ENCODE measurements around the gene PLEKHA7.

Gene PLEKHA7

GRCh38 chr11:16833026-16833425 is 181.2 kb downstream of the PLEKHA7 start:
- no peak for TF ChIP-seq POLR2AphosphoS5 (IDR thresholded peaks at IDR 0.05; ENCODE audit: low read depth, low read length)
- no peak for TF ChIP-seq PAX5 (IDR thresholded peaks at IDR 0.05; ENCODE audit: insufficient read depth, low read length, severe bottlenecking)
- TF ChIP-seq TAF1 (IDR thresholded peaks at IDR 0.05; ENCODE audit: low read depth, low read length), result no peak
- no peak for TF ChIP-seq POLR2A (IDR thresholded peaks at IDR 0.05; ENCODE audit: low read depth, low read length)
- no peak for TF ChIP-seq SPI1 (IDR thresholded peaks at IDR 0.05; ENCODE audit: low read depth, low read length)
- no peak for TF ChIP-seq POU2F2 (IDR thresholded peaks at IDR 0.05; ENCODE audit: low read depth, low read length)
- DNase-seq (ENCODE audit: insufficient read length, low spot score) (no peak), FAIRE-seq (no peak)

DNA sequence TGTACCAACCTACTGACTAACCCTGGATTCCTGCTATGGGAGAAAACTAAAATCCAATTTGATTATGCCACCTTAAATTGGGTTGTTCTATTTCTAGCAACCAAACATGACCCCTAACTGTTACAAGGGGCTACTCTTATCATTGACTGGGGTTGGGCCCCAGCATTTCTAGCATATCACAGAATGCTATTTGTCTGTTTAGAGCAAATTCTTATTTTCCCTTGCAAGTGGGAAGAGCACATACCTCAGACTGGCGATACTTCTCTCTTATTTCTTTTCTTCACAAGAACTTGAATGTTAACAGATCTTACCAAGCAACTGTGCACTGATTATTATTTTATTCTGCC is 182.0 kb downstream of the PLEKHA7 start:
- DNase-seq (ENCODE audit: insufficient read length, low spot score) (no peak), FAIRE-seq (no peak)

DNA sequence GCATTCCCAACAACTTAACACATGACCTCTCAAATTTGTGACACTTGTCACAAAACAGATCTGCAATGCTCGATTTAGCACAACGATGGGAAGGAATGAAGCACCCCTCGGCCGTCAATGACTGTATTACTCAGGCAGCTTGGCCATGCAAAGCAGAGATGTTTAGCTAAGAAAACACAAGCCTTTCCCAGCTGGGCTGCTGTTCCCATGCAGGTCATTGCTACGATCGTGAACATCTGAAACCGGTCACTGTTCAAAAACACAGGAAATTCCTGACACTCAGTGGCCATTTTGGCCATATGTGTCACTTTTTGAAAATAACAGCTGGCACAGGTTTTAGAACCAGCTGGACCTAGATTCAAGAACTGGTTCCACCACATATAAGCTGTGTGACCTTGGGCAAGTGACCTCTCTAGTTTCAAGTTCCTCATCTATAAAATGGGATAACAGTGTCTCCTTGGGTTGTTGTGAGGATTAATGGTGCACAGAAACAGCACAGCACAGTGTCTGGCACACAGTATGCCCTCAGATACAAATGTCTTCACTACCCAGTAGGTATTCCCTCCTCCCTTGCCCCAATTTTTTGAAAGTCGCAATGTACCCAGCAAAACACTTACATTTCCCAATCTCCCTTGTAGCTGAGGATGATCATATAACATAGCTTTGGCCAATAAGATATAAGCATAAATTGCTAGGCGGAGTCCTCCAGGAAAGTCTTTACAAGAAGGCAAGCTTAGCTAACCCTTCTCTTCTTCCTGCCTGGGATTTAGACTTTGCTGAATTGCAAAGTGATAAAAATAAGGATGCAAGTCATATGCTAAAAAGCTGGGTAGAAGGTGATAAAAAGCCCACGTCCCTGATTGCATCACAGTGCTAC is 182.7 kb downstream of the PLEKHA7 start:
- DNase-seq (ENCODE audit: insufficient read length, low spot score) (no peak), FAIRE-seq (no peak)
- TF ChIP-seq TAF1 (IDR thresholded peaks at IDR 0.05; ENCODE audit: low read depth, low read length) (no peak), POLR2AphosphoS5 (IDR thresholded peaks at IDR 0.05; ENCODE audit: low read depth, low read length) (no peak), PAX5 (IDR thresholded peaks at IDR 0.05; ENCODE audit: insufficient read depth, low read length, severe bottlenecking) (no peak), POLR2A (IDR thresholded peaks at IDR 0.05; ENCODE audit: low read depth, low read length) (no peak), SPI1 (IDR thresholded peaks at IDR 0.05; ENCODE audit: low read depth, low read length) (no peak), POU2F2 (IDR thresholded peaks at IDR 0.05; ENCODE audit: low read depth, low read length) (no peak)

More for the DNA sequence above, 182.0 kb downstream of the PLEKHA7 start:
- TF ChIP-seq POLR2AphosphoS5 (IDR thresholded peaks at IDR 0.05; ENCODE audit: low read depth, low read length), result no peak
- TF ChIP-seq POU2F2 (IDR thresholded peaks at IDR 0.05; ENCODE audit: low read depth, low read length), result no peak
- TF ChIP-seq SPI1 (IDR thresholded peaks at IDR 0.05; ENCODE audit: low read depth, low read length), result no peak
- TF ChIP-seq PAX5 (IDR thresholded peaks at IDR 0.05; ENCODE audit: insufficient read depth, low read length, severe bottlenecking), result no peak
- TF ChIP-seq POLR2A (IDR thresholded peaks at IDR 0.05; ENCODE audit: low read depth, low read length), result no peak
- no peak for TF ChIP-seq TAF1 (IDR thresholded peaks at IDR 0.05; ENCODE audit: low read depth, low read length)

DNA sequence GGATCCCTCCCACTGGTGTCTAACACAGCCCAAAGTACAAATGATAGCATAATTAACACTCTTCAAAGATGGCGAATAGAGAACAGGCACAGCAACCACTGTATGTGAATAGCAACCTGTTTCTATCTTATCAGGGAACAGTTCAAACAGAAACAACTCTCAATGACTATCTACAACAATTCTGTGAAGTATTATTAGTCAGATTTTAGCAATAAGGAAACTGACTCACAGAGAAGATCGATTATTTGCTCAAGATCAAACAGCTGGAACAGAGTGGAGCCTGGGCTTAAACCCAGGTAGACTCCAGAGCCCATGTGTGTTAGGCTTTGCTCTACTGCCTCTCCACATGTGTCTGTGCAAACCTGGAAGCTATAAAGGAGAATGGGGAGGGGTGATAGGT is 187.1 kb downstream of the PLEKHA7 start:
- FAIRE-seq (no peak), DNase-seq (ENCODE audit: insufficient read length, low spot score) (no peak)
- TF ChIP-seq TAF1 (IDR thresholded peaks at IDR 0.05; ENCODE audit: low read depth, low read length), result no peak
- no peak for TF ChIP-seq SPI1 (IDR thresholded peaks at IDR 0.05; ENCODE audit: low read depth, low read length)
- TF ChIP-seq POLR2A (IDR thresholded peaks at IDR 0.05; ENCODE audit: low read depth, low read length), result no peak
- no peak for TF ChIP-seq PAX5 (IDR thresholded peaks at IDR 0.05; ENCODE audit: insufficient read depth, low read length, severe bottlenecking)
- no peak for TF ChIP-seq POLR2AphosphoS5 (IDR thresholded peaks at IDR 0.05; ENCODE audit: low read depth, low read length)
- no peak for TF ChIP-seq POU2F2 (IDR thresholded peaks at IDR 0.05; ENCODE audit: low read depth, low read length)

GRCh38 chr11:16825968-16826367 is 188.2 kb downstream of the PLEKHA7 start:
- DNase-seq (ENCODE audit: insufficient read length, low spot score), result no peak
- FAIRE-seq, result no peak
- TF ChIP-seq POLR2AphosphoS5 (IDR thresholded peaks at IDR 0.05; ENCODE audit: low read depth, low read length), result no peak
- no peak for TF ChIP-seq POU2F2 (IDR thresholded peaks at IDR 0.05; ENCODE audit: low read depth, low read length)
- TF ChIP-seq PAX5 (IDR thresholded peaks at IDR 0.05; ENCODE audit: insufficient read depth, low read length, severe bottlenecking), result no peak
- no peak for TF ChIP-seq TAF1 (IDR thresholded peaks at IDR 0.05; ENCODE audit: low read depth, low read length)
- no peak for TF ChIP-seq POLR2A (IDR thresholded peaks at IDR 0.05; ENCODE audit: low read depth, low read length)
- no peak for TF ChIP-seq SPI1 (IDR thresholded peaks at IDR 0.05; ENCODE audit: low read depth, low read length)

DNA sequence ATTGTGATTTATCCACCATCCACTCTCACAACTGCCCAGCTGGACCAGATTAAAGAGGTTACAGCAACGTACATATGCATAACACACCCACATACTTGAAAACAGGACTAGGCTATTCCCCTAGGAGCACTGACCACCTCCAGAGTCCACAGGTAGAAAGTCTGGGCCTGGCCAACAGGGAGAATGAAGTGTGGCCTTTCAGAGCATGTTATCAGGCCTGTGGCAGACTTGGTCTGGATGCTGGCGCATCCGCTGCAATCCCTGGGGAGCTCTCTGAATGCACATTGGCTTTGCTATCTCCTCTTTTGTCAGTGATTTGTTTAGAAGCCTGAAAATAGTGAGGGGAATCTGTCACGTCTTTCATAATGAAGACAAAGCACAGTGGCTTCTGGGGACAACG is 189.1 kb downstream of the PLEKHA7 start:
- FAIRE-seq (no peak), DNase-seq (ENCODE audit: insufficient read length, low spot score) (no peak)
- no peak for TF ChIP-seq TAF1 (IDR thresholded peaks at IDR 0.05; ENCODE audit: low read depth, low read length)
- no peak for TF ChIP-seq POLR2A (IDR thresholded peaks at IDR 0.05; ENCODE audit: low read depth, low read length)
- no peak for TF ChIP-seq SPI1 (IDR thresholded peaks at IDR 0.05; ENCODE audit: low read depth, low read length)
- no peak for TF ChIP-seq POU2F2 (IDR thresholded peaks at IDR 0.05; ENCODE audit: low read depth, low read length)
- no peak for TF ChIP-seq PAX5 (IDR thresholded peaks at IDR 0.05; ENCODE audit: insufficient read depth, low read length, severe bottlenecking)
- no peak for TF ChIP-seq POLR2AphosphoS5 (IDR thresholded peaks at IDR 0.05; ENCODE audit: low read depth, low read length)

DNA sequence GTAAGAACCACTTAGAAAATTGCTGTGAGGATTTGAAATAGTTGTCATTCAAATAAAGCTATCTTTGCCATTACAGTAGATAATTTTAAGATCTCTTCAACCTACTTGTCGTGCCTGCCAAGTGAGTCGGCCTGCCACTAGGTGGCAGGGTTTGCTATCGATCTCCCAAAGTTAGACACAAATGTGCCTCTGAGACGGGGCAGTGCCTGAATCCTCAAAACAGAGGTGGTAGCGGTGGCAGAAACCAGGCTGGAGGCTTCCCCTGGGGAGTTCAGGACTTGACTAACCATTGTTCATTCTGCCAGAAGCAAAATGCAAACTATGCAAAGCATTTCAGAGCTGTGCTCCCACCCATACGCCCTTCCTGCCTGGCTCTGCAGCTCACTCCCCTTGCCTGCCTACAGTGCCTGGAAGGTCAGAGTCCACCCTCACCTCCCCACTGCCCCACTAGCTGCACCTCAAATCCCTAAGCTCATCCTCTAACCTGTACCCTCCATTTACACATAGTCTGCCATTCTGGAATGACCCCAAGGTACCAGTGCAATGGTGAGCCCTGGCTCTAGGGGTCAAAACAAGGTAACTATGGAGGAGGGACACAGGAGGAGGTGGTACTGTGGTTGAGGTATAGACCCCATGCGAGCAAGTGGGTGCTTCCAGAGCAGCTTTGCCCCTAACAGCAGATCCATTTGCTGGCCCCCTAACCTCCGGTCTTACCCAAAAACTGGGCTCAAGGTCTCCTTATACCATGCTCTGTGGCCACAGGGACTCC is 193.7 kb downstream of the PLEKHA7 start:
- TF ChIP-seq POLR2A (IDR thresholded peaks at IDR 0.05; ENCODE audit: low read depth, low read length) (no peak), PAX5 (IDR thresholded peaks at IDR 0.05; ENCODE audit: insufficient read depth, low read length, severe bottlenecking) (no peak), SPI1 (IDR thresholded peaks at IDR 0.05; ENCODE audit: low read depth, low read length) (no peak), TAF1 (IDR thresholded peaks at IDR 0.05; ENCODE audit: low read depth, low read length) (no peak), POU2F2 (IDR thresholded peaks at IDR 0.05; ENCODE audit: low read depth, low read length) (0 out of 2 replicates have a peak, but pooled peaks have one; percentile 19), POLR2AphosphoS5 (IDR thresholded peaks at IDR 0.05; ENCODE audit: low read depth, low read length) (no peak)
- peak; percentile 65 for DNase-seq (ENCODE audit: insufficient read length, low spot score)
- peak; percentile 94 for FAIRE-seq

- FAIRE-seq (no peak), DNase-seq (ENCODE audit: insufficient read length, low spot score) (no peak)
- TF ChIP-seq POLR2A (IDR thresholded peaks at IDR 0.05; ENCODE audit: low read depth, low read length), result no peak
- TF ChIP-seq POLR2AphosphoS5 (IDR thresholded peaks at IDR 0.05; ENCODE audit: low read depth, low read length), result no peak
- no peak for TF ChIP-seq POU2F2 (IDR thresholded peaks at IDR 0.05; ENCODE audit: low read depth, low read length)
- TF ChIP-seq TAF1 (IDR thresholded peaks at IDR 0.05; ENCODE audit: low read depth, low read length), result no peak
- TF ChIP-seq PAX5 (IDR thresholded peaks at IDR 0.05; ENCODE audit: insufficient read depth, low read length, severe bottlenecking), result no peak
- no peak for TF ChIP-seq SPI1 (IDR thresholded peaks at IDR 0.05; ENCODE audit: low read depth, low read length)
Measured at GRCh38 chr11:16818284-16818683, 195.9 kb downstream of the PLEKHA7 start.

GRCh38 chr11:16817351-16817750 is 196.9 kb downstream of the PLEKHA7 start:
- peak; percentile 55; the same call in 1 of the 2 replicates for TF ChIP-seq SPI1 (IDR thresholded peaks at IDR 0.05; ENCODE audit: low read depth, low read length)
- TF ChIP-seq POLR2A (IDR thresholded peaks at IDR 0.05; ENCODE audit: low read depth, low read length), result no peak
- FAIRE-seq (no peak), DNase-seq (ENCODE audit: insufficient read length, low spot score) (no peak)

All from GM12891 (cell line).